Measurements from ENCODE around the gene PDE4A.

DNA sequence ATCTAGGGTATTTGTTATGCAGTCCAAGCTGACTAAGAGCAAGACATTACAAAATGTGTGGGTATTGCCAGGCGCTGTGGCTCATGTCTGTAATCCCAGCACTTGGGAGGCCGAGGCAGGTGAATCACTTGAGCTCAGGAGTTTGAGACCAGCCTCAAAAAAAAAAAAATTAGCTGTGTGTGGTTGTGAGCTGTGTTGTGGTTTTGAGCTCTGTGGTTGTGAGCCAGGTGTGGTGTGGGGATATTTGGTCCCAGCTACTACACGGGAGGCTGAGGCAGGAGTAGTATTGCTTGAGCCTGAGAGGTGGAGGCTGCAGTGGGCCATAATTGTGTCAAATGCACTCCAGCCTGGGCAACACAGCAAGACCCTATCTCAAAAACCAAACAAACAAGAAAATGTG is 88.4 kb downstream of the PDE4A start:
- TF ChIP-seq FOSL1 (IDR thresholded peaks at IDR 0.05; ENCODE audit: insufficient read depth, low read depth, low read length) = no peak
- TF ChIP-seq POLR2A (IDR thresholded peaks at IDR 0.05; ENCODE audit: control extremely low read depth in 1 of 2, low read depth in 2 of 2, low read length in 2 of 2) = no peak
- TF ChIP-seq, protein P1, sequence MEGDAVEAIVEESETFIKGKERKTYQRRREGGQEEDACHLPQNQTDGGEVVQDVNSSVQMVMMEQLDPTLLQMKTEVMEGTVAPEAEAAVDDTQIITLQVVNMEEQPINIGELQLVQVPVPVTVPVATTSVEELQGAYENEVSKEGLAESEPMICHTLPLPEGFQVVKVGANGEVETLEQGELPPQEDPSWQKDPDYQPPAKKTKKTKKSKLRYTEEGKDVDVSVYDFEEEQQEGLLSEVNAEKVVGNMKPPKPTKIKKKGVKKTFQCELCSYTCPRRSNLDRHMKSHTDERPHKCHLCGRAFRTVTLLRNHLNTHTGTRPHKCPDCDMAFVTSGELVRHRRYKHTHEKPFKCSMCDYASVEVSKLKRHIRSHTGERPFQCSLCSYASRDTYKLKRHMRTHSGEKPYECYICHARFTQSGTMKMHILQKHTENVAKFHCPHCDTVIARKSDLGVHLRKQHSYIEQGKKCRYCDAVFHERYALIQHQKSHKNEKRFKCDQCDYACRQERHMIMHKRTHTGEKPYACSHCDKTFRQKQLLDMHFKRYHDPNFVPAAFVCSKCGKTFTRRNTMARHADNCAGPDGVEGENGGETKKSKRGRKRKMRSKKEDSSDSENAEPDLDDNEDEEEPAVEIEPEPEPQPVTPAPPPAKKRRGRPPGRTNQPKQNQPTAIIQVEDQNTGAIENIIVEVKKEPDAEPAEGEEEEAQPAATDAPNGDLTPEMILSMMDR (IDR thresholded peaks at IDR 0.05; ENCODE audit: control extremely low read depth in 1 of 3, insufficient read depth in 1 of 3, low read depth in 1 of 3, low read length in 3 of 3) = no peak
- TF ChIP-seq, protein P2, sequence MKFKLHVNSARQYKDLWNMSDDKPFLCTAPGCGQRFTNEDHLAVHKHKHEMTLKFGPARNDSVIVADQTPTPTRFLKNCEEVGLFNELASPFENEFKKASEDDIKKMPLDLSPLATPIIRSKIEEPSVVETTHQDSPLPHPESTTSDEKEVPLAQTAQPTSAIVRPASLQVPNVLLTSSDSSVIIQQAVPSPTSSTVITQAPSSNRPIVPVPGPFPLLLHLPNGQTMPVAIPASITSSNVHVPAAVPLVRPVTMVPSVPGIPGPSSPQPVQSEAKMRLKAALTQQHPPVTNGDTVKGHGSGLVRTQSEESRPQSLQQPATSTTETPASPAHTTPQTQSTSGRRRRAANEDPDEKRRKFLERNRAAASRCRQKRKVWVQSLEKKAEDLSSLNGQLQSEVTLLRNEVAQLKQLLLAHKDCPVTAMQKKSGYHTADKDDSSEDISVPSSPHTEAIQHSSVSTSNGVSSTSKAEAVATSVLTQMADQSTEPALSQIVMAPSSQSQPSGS (IDR thresholded peaks at IDR 0.05; ENCODE audit: low read length) = no peak
- TF ChIP-seq EP300 (IDR thresholded peaks at IDR 0.05; ENCODE audit: borderline replicate concordance in 1 of 2, low read depth in 2 of 2, low read length in 2 of 2) = no peak
- TF ChIP-seq SP2 (IDR thresholded peaks at IDR 0.05; ENCODE audit: low read length) = no peak
- TF ChIP-seq CREB1 (IDR thresholded peaks at IDR 0.05) = no peak
- no peak for TF ChIP-seq HDAC2 (IDR thresholded peaks at IDR 0.05; ENCODE audit: borderline replicate concordance in 1 of 2, low read depth in 2 of 2, low read length in 2 of 2)
- TF ChIP-seq EZH2 (IDR thresholded peaks at IDR 0.05; ENCODE audit: low read depth, low read length, severe bottlenecking) = no peak
- TF ChIP-seq MAFK (IDR thresholded peaks at IDR 0.05; ENCODE audit: low read depth, low read length) = no peak
- TF ChIP-seq SUZ12 (IDR thresholded peaks at IDR 0.05; ENCODE audit: low read length) = no peak
- no peak for TF ChIP-seq YY1 (IDR thresholded peaks at IDR 0.05; ENCODE audit: low read depth, low read length)

Data from H1 (cell line).